ENCODE data around the gene GGT7.
"Not testable (repeated sequence)": the region's sequence is repeated elsewhere in the genome, so short reads cannot be mapped to it uniquely, and the experiment has no call there.

Gene GGT7

DNA sequence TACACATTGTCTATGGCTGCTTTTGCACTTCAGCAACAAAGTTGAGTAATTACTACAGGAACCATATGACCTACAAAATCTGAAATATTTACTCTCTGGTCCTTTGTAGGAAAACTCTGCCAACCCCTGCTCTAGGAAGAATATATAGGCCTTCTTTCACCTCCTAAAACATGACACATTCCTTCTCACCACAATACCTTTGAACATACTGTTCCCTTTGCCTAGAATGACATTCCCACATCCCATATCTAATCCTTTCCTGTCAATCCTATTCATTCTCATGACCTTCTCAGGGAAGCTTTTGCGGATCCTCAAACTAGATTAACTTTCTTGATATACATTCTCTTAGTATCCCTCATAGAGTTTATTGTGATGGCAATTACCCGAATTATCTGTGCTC is 29.2 kb downstream of the GGT7 start:
- DNase-seq, result no peak

GRCh38 chr20:34842143-34842542 is 30.5 kb downstream of the GGT7 start:
- no peak for DNase-seq

- DNase-seq, result peak; percentile 40
These were observed 38.2 kb downstream of the GGT7 start for GRCh38 chr20:34834459-34834893.

GRCh38 chr20:34831936-34832335 is 40.7 kb downstream of the GGT7 start:
- DNase-seq, result no peak

GRCh38 chr20:34829191-34829590 is 43.5 kb downstream of the GGT7 start:
- no peak for DNase-seq

GRCh38 chr20:34825530-34826362 is 46.9 kb downstream of the GGT7 start, which contains the start of gene NCOA6:
NCOA6 (minus strand) TSS chr20:34825651; CDS start chr20:34782355, 43,296 bp downstream.
- peak; percentile 83 for DNase-seq

GRCh38 chr20:34824806-34825529 is 47.7 kb downstream of the GGT7 start:
- DNase-seq, result peak; percentile 55

DNA sequence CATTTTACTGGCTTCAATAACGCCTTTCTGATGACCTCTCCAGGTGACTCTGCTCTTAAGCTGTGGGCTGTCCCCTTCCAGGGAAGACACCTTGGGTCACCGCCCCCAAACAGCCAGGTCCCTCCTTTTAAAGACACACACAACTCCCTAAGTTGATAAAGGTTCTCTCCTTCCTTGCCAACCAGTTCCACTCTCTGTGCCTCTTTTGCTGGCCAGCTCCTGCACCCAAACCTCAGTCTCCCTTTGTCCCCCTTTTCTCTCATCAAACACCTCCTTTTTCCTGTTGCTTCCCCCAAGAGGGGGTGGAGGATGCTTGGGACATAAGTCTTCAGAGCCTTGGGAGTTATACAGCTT is 48.2 kb downstream of the GGT7 start:
- peak; percentile 47 for DNase-seq

- no peak for DNase-seq
These were observed 48.6 kb downstream of the GGT7 start for GRCh38 chr20:34824026-34824425.

DNA sequence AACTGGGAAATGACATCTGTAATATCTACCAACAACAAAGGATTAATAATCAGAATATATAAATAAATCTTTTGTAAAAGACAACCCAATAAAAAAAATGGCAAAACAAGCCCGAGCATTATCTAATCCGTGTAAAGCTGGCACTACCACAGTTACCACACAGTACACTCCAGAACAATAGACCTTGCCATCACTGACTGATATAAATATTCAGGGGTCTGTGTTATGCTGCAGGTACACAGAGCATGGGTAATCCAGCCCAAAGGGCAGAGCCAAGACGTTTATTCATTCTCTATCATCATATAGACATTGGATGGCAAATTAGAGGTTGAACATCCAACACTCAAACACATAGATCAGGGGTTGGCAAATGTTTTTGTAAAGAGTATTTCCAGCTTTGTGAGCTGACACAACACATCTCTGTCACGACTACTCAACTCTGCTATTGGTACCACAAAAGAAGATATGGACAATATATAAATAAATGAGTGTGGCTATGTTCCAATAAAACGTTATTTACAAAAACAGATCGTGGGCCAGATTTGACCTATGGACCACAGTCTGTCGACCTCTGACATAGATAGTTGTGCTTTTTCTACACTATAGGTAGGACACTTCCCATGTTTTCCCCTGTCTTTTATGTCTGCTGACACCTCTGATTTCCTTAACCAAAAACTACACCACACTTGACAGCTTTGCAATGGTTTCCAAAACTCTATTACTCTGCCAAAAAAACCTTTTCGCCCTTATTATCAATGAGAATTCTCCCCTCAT is 51.7 kb downstream of the GGT7 start:
- no peak for DNase-seq

DNA sequence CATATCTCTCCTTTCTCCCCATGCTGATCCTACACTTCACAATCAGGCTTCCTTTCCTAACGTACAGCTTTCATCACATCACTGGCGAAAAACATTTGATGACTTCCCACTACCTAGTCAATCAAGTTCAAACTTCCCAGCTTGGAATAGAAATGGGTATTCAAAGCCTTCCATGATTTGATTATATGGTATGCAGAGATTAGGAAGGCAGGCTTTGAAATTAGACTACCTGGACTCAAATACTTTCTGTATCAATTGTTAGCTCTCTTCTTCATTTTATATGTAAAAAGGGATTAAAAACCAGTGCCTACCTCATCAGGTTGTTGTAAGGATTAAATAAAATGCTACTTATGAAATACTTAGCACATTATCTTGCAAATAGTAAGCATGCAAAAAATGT is 54.9 kb downstream of the GGT7 start:
- DNase-seq, result no peak

GRCh38 chr20:34817072-34817471 is 55.6 kb downstream of the GGT7 start:
- no peak for DNase-seq

DNA sequence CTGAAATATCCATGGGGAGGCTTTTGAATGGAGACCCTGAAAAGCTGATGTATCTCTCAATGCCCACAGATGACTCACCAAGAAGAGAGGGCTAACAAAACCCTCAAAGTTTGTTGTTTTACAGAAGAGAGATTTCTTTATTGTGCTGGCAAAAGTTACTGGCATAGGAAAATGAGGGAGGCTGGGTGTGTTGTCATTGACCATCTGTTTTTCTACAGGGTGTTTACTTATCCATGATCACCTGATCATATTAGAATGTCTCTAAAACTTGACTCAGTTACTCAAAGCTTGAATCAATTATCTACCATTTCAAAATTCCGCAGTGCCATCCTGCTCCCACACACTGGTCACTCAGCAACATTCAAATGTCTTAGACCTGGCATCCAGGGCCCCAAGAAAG is 57.0 kb downstream of the GGT7 start:
- no peak for DNase-seq

DNA sequence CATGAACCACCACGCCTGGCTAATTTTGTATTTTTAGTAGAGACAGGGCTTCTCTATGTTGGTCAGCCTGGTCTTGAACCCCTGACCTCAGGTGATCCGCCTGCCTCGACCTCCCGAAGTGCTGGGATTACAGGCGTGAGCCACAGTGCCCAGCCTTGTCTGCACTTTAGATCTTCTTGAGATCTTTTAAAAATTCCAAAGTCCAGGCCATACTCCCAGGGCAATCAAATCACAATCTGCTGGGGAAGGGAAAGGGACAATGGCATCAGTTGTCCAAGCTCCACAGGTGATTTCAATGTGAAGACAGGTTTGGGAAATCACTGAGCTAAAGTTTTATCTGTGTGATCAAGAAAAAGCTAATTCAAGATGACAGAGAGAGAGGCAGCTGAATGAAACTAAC is 64.1 kb downstream of the GGT7 start:
- DNase-seq, result no peak

DNA sequence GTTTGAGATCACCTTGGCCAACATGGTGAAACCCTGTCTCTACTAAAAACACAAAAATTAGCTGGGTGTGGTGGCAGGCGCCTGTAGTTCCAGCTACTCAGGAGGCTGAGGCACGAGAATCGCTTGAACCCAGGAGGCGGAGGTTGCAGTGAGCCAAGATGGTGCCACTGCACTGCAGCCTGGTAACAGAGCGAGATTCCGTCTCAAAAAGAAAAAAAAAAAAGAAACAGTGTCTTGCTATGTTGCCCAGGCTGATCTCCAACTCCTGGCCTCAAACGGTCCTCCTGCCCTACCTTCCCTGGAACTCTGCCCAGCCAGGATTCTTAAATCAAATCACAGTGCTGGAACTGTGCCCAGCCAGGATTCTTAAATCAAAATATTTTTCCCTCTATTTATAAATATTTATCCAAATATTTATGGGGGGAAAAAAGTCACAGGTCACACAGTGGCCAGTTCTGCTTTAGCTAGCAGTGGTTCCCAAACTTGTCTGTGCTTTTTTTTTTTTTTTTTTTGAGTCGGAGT is 64.7 kb downstream of the GGT7 start:
- DNase-seq, result not testable (repeated sequence)

DNA sequence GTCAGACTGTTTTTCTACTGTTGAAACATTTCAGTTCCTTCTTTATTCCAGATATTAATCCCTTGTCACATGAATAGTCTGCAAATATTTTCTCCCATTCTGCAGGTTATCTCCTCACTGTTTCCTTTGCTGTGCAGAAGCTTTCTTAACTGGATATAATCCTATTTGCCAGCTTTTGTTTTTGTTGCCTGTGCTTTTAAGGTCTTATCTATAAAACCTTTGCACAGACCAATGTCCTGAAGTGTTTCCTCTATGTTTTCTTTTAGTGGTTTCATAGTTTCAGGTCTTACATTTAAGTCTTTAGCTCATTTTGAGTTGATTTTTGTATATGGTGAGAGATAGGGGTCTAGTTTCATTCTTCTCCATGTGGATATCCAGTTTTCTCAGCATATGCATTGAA is 66.4 kb downstream of the GGT7 start:
- DNase-seq, result no peak

DNA sequence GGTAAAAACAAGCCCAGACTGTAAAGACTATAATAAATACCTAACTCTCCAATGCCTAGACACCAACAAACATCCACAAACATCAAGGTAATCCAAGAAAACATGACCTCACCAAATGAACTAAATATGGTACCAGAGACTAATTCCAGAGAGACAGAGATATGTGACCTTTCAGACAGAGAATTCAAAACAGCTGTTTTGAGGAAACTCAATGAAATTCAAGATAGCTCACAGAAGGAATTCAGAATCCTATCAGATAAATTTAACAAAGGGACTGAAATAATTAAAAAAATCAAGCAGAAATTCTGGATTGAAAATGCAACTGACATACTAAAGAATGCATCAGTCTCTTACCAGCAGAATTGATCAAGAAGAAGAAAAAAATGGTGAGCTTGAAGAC is 73.8 kb downstream of the GGT7 start:
- no peak for DNase-seq

DNA sequence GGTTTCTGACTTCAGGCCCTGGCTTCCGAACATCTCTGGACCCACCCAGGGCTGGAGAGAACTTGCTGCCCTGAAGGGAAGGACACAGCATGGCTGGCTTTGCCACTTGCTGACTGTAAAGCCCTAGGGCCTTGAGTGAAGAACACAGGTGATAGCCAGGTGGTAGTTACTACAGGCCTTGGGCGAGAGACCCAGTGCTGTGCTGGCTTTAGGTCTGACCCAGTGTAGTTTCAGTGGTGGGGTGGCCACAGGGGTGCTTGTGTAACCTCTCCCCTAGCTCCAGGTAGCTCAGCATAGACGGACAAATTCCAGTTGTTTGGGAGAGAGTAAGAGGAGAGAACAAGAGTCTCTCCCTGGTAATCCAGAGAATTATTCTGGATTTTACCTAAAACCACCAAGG is 74.3 kb downstream of the GGT7 start:
- DNase-seq, result no peak

DNA sequence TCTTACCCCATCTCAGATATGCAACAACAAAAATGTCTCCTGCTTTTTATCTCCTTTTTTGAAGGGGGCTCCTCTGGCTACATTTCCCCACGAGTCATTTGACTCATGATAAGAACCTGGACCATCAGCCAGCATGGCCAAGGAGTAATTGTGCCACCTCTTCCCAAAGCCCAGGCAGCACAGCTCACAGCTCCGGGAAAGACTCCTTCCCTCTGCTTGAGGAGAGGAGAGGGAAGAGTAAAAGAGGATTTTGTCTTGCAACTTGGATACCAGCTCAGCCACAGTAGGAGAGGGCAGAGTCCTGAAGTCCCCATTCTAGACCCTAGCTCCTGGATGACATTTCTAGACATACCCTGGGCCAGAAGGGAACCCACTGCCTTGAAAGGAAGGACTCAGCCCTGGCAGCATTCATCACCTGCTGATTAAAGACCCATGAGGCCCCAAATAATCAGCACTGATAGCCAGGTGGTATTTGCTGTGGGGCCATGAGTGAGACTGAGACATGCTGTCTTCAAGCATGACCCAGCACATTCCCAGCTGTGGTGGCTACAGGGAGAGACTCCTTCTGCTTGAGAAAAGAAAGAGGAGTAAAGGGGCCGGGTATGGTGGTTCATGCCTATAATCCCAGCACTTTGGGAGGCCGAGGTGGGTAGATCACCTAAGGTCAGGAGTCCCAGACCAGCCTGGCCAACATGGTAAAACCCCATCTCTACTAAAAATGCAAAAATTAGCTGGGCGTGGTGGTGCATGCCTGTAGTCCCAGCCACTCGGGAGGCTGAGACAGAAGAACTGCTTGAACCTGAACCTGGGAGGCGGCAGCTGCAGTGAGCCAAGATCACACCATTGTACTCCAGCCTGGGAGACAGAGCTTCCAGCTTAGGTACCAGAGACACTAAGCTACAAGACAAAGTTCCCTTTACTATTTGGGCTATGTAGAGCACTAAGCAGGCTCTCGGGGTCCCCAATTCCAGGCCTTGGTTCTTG is 75.4 kb downstream of the GGT7 start:
- DNase-seq, result no peak

Measured in fibroblast of skin of right biceps (primary cell).